Measurements from ENCODE around the gene INTU. TPM values are rescaled to one million over a fixed set of nuclear protein-coding genes. Genes with fewer than 3 reads are reported as not detected.

INTU gene
- total RNA-seq, 1 donor from 2014 or later = 3.9 TPM

DNA sequence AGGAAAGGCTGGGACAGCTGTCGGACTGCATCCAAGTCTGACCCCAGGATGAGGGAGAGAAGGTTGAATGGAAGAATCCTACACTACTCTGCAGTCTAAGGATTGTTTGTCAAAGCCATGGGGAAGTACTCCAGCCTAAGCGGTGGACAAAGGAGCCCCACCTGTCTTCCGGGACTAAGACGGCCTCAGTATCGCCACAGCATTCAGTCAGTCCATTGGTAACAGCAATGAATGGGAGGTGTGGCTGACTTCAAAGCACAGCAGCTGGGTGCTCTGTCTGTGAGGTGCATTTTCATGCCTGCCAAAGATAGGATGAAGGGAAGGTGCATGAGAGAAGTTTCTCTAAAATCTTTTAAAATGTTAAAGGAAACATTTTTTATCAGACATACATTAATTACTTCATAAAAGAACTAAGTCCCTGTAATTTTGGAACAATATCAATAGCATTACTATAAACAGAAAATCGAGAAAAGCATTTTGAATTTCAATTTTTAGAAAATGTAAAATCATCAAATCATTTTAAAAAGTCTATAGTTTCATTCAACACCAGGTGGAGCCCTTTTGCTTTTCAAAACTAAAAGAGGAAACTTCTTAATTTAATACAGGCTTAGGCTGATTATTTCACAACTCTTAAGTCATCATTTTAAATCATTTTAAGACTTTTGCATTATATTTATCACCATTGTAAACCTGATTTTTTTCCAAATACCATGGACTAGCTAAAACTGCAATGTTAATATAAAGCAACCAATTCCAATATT is 27.6 kb upstream of the INTU start:
- Histone ChIP-seq H3K4me3 (ENCODE audit: low read depth, low read length) (no peak overlapping the region), H3K36me3 (ENCODE audit: control insufficient read depth, insufficient read depth, low read length) (no peaks in the 10 kb centered on the region), H3K27me3 (ENCODE audit: control insufficient read depth, insufficient read depth, low read length) (peaks cover 3% of the 10 kb centered on the region)
- DNase-seq (ENCODE audit: low read depth) (peak; percentile 54), FAIRE-seq (no peak)
- TF ChIP-seq, protein P1, sequence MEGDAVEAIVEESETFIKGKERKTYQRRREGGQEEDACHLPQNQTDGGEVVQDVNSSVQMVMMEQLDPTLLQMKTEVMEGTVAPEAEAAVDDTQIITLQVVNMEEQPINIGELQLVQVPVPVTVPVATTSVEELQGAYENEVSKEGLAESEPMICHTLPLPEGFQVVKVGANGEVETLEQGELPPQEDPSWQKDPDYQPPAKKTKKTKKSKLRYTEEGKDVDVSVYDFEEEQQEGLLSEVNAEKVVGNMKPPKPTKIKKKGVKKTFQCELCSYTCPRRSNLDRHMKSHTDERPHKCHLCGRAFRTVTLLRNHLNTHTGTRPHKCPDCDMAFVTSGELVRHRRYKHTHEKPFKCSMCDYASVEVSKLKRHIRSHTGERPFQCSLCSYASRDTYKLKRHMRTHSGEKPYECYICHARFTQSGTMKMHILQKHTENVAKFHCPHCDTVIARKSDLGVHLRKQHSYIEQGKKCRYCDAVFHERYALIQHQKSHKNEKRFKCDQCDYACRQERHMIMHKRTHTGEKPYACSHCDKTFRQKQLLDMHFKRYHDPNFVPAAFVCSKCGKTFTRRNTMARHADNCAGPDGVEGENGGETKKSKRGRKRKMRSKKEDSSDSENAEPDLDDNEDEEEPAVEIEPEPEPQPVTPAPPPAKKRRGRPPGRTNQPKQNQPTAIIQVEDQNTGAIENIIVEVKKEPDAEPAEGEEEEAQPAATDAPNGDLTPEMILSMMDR (IDR thresholded peaks at IDR 0.05; ENCODE audit: insufficient read depth, low read length, severe bottlenecking) = peak; percentile 21

DNA sequence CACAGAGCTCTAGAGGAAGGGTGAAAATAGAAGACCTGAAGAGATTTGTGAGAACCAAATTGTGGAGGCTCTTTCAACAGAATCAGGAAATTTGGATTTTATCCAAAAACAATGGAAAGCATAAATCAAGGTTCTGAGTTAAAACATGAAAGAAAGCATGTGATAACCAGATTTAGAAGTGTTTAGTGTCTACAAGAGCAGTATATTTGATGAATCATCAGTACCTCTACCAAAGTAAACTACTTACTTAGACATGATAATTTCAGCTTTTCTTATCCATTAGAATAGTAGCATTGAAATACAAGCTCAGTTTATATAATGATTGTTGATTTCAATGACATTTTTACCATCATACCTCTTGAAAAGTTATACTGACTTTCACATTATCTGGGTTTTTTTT is 25.9 kb upstream of the INTU start:
- TF ChIP-seq, protein P1 (IDR thresholded peaks at IDR 0.05; ENCODE audit: insufficient read depth, low read length, severe bottlenecking) = no peak
- Histone ChIP-seq H3K4me3 (ENCODE audit: low read depth, low read length) (no peak overlapping the region), H3K27me3 (ENCODE audit: control insufficient read depth, insufficient read depth, low read length) (peaks cover 3% of the 10 kb centered on the region), H3K36me3 (ENCODE audit: control insufficient read depth, insufficient read depth, low read length) (no peaks in the 10 kb centered on the region)
- FAIRE-seq (no peak), DNase-seq (ENCODE audit: low read depth) (peak; percentile 12)

DNA sequence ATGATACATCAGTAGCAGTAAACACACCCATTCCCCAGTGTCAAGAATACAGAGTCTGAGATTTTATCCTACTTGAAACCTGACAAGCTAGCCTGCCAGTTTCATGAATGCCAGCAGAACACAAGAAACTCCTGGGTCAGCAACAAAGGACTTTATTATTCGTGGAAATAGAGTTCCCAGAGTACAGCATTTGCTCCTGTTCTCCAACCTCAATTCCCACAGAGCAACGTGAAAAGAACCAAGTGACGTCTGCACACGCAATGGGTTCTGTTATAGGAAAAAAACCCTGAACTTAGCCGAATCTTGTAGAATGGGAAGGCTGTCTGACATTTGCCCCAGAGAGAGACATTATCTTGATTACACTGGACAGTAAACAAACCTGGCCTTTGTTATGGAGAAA is 23.3 kb upstream of the INTU start:
- Histone ChIP-seq H3K27me3 (ENCODE audit: control insufficient read depth, insufficient read depth, low read length) (no peaks in the 10 kb centered on the region), H3K4me3 (ENCODE audit: low read depth, low read length) (no peak overlapping the region), H3K36me3 (ENCODE audit: control insufficient read depth, insufficient read depth, low read length) (no peaks in the 10 kb centered on the region)
- FAIRE-seq (no peak), DNase-seq (ENCODE audit: low read depth) (no peak)
- TF ChIP-seq, protein P1 (IDR thresholded peaks at IDR 0.05; ENCODE audit: insufficient read depth, low read length, severe bottlenecking) = no peak

DNA sequence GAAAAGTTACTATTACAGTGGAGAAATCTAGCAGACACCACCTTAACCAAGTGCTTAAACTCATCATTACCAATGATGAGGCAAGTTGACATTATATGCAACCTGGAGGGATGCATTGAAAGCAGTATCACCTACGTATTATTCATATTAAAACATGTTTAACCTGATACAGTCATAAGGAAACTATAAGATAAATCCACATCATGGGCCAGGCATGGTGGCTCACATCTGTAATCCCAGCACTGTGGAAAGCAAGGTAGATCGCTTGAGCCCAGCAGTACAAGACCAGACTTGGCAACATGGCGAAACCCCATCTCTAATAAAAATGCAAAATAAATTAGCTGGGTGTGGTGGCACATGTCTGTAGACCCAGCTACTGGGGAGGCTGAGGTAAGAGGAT is 22.3 kb upstream of the INTU start:
- no peaks in the 10 kb centered on the region for H3K27me3 ChIP-seq (ENCODE audit: control insufficient read depth, insufficient read depth, low read length)
- no peak for FAIRE-seq

DNA sequence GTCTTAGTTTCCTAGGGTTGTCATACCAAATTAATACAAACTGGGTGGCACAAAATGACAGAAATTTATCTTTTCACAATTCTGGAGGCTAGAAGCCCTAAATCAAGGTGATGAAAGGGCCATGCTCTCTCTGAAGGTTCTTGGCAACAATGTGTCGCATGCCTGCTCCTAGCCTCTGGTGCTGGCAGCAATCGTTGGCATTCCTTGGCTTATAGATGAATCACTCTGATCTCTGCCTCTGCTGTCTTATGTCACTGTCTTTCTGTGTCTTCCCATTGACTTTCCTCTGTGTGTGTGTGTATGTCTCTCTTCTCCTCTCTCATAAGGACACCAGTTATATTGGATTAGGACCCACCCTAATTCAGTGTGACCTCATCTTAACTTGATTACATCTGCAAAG is 15.9 kb upstream of the INTU start:
- Histone ChIP-seq H3K27me3 (ENCODE audit: control insufficient read depth, insufficient read depth, low read length) (no peaks in the 10 kb centered on the region), H3K4me3 (ENCODE audit: low read depth, low read length) (no peak overlapping the region), H3K36me3 (ENCODE audit: control insufficient read depth, insufficient read depth, low read length) (no peaks in the 10 kb centered on the region)
- FAIRE-seq (peak; percentile 40), DNase-seq (ENCODE audit: low read depth) (peak; percentile 9)
- TF ChIP-seq, protein P1 (IDR thresholded peaks at IDR 0.05; ENCODE audit: insufficient read depth, low read length, severe bottlenecking) = no peak

More for the DNA sequence above, 22.3 kb upstream of the INTU start:
- TF ChIP-seq, protein P1 (IDR thresholded peaks at IDR 0.05; ENCODE audit: insufficient read depth, low read length, severe bottlenecking) = no peak
- Histone ChIP-seq H3K4me3 (ENCODE audit: low read depth, low read length) (no peak overlapping the region), H3K36me3 (ENCODE audit: control insufficient read depth, insufficient read depth, low read length) (no peaks in the 10 kb centered on the region)
- DNase-seq (ENCODE audit: low read depth) = peak; percentile 2

DNA sequence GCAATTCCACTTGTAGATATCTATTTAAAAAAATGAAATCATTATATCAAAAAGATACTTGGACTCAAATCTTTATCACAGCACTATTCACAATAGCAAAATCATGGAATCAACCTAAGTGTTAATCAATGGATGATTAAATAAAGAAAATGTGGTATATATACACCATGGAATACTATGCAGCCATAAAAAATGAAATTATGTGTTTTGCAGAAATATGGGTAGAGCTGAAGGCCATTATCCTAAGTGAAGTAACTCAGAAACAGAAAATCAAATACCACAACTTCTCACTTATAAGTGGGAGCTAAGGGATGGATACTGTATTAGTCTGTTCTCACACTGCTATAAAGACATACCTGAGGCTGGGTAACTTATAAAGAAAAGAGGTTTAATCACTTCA is 14.3 kb upstream of the INTU start:
- no peaks in the 10 kb centered on the region for H3K36me3 ChIP-seq (ENCODE audit: control insufficient read depth, insufficient read depth, low read length)
- TF ChIP-seq, protein P1 (IDR thresholded peaks at IDR 0.05; ENCODE audit: insufficient read depth, low read length, severe bottlenecking) = no peak
- H3K27me3 ChIP-seq (ENCODE audit: control insufficient read depth, insufficient read depth, low read length) = no peaks in the 10 kb centered on the region
- FAIRE-seq (no peak), DNase-seq (ENCODE audit: low read depth) (no peak)
- no peak overlapping the region for H3K4me3 ChIP-seq (ENCODE audit: low read depth, low read length)

All from bronchial epithelial cell (primary cell).